ENCODE results near the gene BTBD16.

The BTBD16 gene

DNA sequence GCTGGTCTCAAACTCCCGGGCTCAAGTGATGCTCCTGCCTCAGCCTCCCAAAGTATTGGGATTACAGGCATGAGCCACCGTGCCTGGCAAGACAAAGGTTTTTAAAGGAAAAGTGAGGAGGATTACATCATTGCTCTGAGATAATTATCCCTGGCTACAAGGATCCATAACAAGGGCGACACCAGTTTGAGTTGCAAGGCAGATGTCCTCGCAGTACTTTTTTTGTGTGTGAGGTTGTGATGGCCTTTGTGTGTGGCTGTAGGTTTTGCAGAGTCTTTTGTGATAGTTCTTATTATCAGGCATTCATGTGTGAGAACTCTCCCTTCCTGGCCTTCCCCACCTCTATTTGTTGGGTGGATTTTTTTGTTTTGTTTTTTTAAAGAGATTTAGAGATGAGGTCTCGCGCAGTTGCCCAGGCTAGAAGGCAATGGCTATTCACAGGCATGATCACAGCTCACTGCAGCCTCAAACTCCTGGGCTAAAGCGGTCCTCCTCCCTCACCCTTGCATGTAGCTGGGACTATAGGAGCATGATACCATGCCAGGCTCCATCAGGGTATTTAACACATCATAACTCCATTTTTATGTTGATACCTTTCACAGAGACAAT is 10.0 kb downstream of the BTBD16 start:
- H2AFZ ChIP-seq = no peak overlapping the region
- H3K36me3 ChIP-seq (ENCODE audit: control insufficient read depth, insufficient read depth, low read length) = no peaks in the 10 kb centered on the region
- H3K4me3 ChIP-seq (ENCODE audit: low read depth, low read length) = no peak overlapping the region
- H3K4me2 ChIP-seq (ENCODE audit: low read length) = no peak overlapping the region
- H3K9me3 ChIP-seq (ENCODE audit: control insufficient read depth, low read length) = no peaks in the 10 kb centered on the region
- TF ChIP-seq, protein P1, sequence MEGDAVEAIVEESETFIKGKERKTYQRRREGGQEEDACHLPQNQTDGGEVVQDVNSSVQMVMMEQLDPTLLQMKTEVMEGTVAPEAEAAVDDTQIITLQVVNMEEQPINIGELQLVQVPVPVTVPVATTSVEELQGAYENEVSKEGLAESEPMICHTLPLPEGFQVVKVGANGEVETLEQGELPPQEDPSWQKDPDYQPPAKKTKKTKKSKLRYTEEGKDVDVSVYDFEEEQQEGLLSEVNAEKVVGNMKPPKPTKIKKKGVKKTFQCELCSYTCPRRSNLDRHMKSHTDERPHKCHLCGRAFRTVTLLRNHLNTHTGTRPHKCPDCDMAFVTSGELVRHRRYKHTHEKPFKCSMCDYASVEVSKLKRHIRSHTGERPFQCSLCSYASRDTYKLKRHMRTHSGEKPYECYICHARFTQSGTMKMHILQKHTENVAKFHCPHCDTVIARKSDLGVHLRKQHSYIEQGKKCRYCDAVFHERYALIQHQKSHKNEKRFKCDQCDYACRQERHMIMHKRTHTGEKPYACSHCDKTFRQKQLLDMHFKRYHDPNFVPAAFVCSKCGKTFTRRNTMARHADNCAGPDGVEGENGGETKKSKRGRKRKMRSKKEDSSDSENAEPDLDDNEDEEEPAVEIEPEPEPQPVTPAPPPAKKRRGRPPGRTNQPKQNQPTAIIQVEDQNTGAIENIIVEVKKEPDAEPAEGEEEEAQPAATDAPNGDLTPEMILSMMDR (IDR thresholded peaks at IDR 0.05) = no peak
- no peaks in the 10 kb centered on the region for H3K79me2 ChIP-seq
- no peaks in the 10 kb centered on the region for H3K4me1 ChIP-seq
- no peak overlapping the region for H3K9ac ChIP-seq
- H3K27me3 ChIP-seq (ENCODE audit: control insufficient read depth, insufficient read depth, low read length) = no peaks in the 10 kb centered on the region
- H3K27ac ChIP-seq = no peak overlapping the region

DNA sequence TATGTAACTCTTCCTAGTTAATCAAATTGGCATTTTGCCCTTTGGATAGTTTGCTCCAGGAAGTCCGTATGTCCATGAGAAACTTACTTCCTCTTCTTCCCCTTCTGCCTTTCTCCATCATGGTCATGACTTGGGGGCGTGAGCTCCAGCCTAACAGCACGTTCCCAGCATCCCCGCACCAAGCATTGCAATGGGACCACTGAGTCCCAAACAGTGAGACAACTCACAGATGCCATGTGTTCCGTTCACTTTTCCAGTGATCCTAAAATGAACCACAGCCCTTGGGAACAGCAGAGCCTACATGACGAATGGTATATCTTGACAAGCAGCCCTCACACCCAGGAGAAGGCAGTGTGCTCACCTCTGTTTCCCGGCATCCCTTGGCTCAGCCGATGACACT is 10.7 kb downstream of the BTBD16 start:
- TF ChIP-seq, protein P1 (IDR thresholded peaks at IDR 0.05) = no peak
- Histone ChIP-seq H2AFZ (no peak overlapping the region), H3K4me3 (ENCODE audit: low read depth, low read length) (no peak overlapping the region), H3K9ac (no peak overlapping the region), H3K4me1 (no peaks in the 10 kb centered on the region), H3K9me3 (ENCODE audit: control insufficient read depth, low read length) (no peaks in the 10 kb centered on the region), H3K36me3 (ENCODE audit: control insufficient read depth, insufficient read depth, low read length) (no peaks in the 10 kb centered on the region), H3K4me2 (ENCODE audit: low read length) (no peak overlapping the region), H3K27ac (no peak overlapping the region), H3K79me2 (no peaks in the 10 kb centered on the region), H3K27me3 (ENCODE audit: control insufficient read depth, insufficient read depth, low read length) (no peaks in the 10 kb centered on the region)

DNA sequence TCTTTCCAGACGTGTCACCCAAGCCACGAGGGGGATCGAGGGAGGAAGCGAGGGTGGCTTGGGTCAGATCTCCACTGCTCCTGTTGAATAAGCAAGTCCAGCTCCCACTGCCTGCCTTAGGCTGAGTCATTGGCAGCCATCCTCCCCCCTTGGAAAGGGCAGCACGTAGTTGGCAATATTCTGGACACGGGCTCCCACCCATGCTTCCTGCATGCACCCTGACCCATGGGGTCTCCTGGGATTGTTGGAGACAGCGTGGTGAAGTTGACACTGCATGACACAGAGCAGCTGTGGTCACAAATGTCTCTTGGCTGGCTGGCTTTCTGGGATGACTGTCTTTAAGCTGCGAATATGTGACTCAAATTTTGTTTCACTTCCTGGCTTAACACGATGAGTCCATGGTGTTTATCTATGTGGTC is 11.2 kb downstream of the BTBD16 start:
- H3K4me1 ChIP-seq = no peaks in the 10 kb centered on the region
- H3K4me2 ChIP-seq (ENCODE audit: low read length) = no peak overlapping the region
- H3K79me2 ChIP-seq = no peaks in the 10 kb centered on the region
- no peak overlapping the region for H3K27ac ChIP-seq
- H2AFZ ChIP-seq = no peak overlapping the region
- TF ChIP-seq, protein P1 (IDR thresholded peaks at IDR 0.05) = no peak
- no peaks in the 10 kb centered on the region for H3K27me3 ChIP-seq (ENCODE audit: control insufficient read depth, insufficient read depth, low read length)
- H3K9ac ChIP-seq = no peak overlapping the region
- H3K36me3 ChIP-seq (ENCODE audit: control insufficient read depth, insufficient read depth, low read length) = no peaks in the 10 kb centered on the region
- H3K9me3 ChIP-seq (ENCODE audit: control insufficient read depth, low read length) = no peaks in the 10 kb centered on the region
- no peak overlapping the region for H3K4me3 ChIP-seq (ENCODE audit: low read depth, low read length)

DNA sequence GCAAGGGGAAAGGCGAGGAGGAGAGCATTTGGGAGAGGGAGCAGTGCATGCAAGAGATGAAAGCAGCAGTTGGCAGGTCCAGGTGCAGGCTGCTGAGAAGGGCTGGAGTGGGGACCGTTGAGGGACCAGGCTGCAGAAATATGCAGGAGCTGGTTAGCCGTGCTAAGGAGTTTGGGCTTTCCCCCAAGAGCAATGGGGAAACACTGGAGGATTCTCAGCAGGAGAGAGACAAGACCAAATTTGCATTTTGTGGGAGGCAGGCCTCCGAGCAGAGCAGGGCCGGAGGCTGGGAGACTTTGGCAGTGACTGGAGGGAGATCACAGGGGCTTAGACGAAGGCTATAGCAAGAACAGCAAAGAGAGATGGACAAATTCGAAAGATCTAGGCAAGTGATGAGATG is 11.8 kb downstream of the BTBD16 start:
- H3K27ac ChIP-seq = no peak overlapping the region
- H3K79me2 ChIP-seq = no peaks in the 10 kb centered on the region
- no peak overlapping the region for H3K9ac ChIP-seq
- H3K4me1 ChIP-seq = no peaks in the 10 kb centered on the region
- H2AFZ ChIP-seq = no peak overlapping the region
- no peaks in the 10 kb centered on the region for H3K36me3 ChIP-seq (ENCODE audit: control insufficient read depth, insufficient read depth, low read length)
- no peak overlapping the region for H3K4me2 ChIP-seq (ENCODE audit: low read length)
- H3K4me3 ChIP-seq (ENCODE audit: low read depth, low read length) = no peak overlapping the region
- TF ChIP-seq, protein P1 (IDR thresholded peaks at IDR 0.05) = no peak
- no peaks in the 10 kb centered on the region for H3K27me3 ChIP-seq (ENCODE audit: control insufficient read depth, insufficient read depth, low read length)
- no peaks in the 10 kb centered on the region for H3K9me3 ChIP-seq (ENCODE audit: control insufficient read depth, low read length)

All from parathyroid adenoma (tissue), 2 donors.